ENCODE results near the gene SLC16A5. TPM values are rescaled to one million over a fixed set of nuclear protein-coding genes. Genes with fewer than 3 reads are reported as not detected.
A peak's percentile ranks its signal among the peaks of the same experiment; 100 is the strongest.

Gene SLC16A5
- total RNA-seq, 1 experiment from 2014 or later = 32.4 TPM

DNA sequence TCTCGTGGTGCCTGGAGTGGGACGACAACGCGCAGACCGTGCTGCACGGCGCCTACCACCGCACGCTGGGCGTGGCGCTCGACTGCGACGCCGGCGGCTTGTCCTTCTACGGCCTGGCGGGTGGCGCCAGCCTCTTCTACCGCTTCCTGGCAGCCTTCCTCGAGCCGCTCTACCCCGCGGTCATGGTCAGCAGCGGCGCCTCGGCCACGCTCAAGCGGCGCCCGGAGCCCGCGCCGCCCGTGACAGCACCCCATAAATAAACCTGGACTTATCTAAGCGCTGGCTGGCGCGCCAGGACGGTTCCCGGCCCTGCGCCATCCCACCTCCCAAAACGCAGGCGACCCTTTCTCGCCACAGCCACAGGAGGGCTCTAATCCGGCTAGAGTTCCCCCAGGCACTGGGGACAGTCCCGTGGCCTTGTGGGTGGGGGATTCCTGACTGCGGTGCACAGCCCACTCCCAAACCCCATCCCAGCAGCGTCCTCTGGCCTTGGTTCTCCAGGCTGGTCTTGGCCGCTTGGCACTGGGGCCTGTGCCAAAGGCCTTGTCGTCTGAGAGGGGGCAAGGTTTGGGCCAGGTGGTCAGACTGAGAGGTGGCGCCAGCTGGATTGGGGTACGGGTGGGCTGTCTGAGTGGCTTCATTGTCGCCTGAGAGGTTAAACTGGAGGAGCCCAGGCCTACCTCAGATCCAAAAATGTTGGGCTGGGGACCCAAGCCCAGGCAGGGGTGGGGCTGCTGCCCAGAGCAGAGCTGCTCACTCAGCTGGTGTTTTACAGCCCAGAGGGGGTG, 10.1 kb upstream of the SLC16A5 start:
- peak; percentile 51 for ATAC-seq
- Mint-ChIP-seq H3K36me3 (no peaks in the 10 kb centered on the region), H3K27me3 (ENCODE audit: low read depth) (peaks cover 12% of the 10 kb centered on the region), H3K27ac (no peak overlapping the region), H3K9me3 (no peaks in the 10 kb centered on the region), H3K4me3 (peak overlapping the region; percentile 54), H3K4me1 (peaks cover 28% of the 10 kb centered on the region)
- no peak for TF ChIP-seq SMAD3 (CRISPR knock-in tag; IDR thresholded peaks at IDR 0.05; ENCODE audit: borderline replicate concordance)
- peak; percentile 22; the same call in 1 of the 2 replicates for TF ChIP-seq GABPB1 (CRISPR knock-in tag; IDR thresholded peaks at IDR 0.05)
- peak; percentile 18; the same call in 1 of the 2 replicates for TF ChIP-seq SP1 (CRISPR knock-in tag; conservative IDR thresholded peaks at IDR 0.05)
- no peak for TF ChIP-seq SOX15 (CRISPR knock-in tag; IDR thresholded peaks at IDR 0.05)
- TF ChIP-seq RELA (CRISPR knock-in tag; IDR thresholded peaks at IDR 0.05; ENCODE audit: borderline replicate concordance) = 0 out of 2 replicates have a peak, but pooled peaks have one; percentile 0
- POLR2A ChIA-PET = interaction anchor here (0.5 to 1.9 kb wide), 5 partner anchors 9 to 106 kb away, joined by 3 to 6 read pairs (median 3); partner anchors contain the start of genes NT5C and SLC16A5
- DNase-seq (ENCODE audit: low spot score) = peak; percentile 51
- CTCF ChIA-PET = interaction anchor here (1.1 to 3.1 kb wide), 16 partner anchors 10 to 163 kb away, joined by 4 to 16 read pairs (median 10); partner anchors contain the start of genes NT5C and SLC16A5

GRCh38 chr17:75078284-75079022, 9.3 kb upstream of the SLC16A5 start:
- ATAC-seq (no peak), DNase-seq (ENCODE audit: low spot score) (no peak)
- H3K4me1 Mint-ChIP-seq = peaks cover 31% of the 10 kb centered on the region
- CTCF ChIA-PET = interaction anchor here (0.6 to 3.1 kb wide), 12 partner anchors 9 to 162 kb away, joined by 3 to 13 read pairs (median 8); partner anchors contain the start of gene SLC16A5
- POLR2A ChIA-PET = interaction anchor here (1.3 to 1.9 kb wide), 2 partner anchors 8 to 10 kb away, joined by 4 to 6 read pairs; partner anchors contain the start of gene SLC16A5
- H3K27me3 Mint-ChIP-seq (ENCODE audit: low read depth) = peaks cover 12% of the 10 kb centered on the region
- H3K36me3 Mint-ChIP-seq = no peaks in the 10 kb centered on the region
- TF ChIP-seq NR1H2 (CRISPR knock-in tag; IDR thresholded peaks at IDR 0.05) = no peak
- no peak for TF ChIP-seq GABPB1 (CRISPR knock-in tag; IDR thresholded peaks at IDR 0.05)
- TF ChIP-seq, protein P1, sequence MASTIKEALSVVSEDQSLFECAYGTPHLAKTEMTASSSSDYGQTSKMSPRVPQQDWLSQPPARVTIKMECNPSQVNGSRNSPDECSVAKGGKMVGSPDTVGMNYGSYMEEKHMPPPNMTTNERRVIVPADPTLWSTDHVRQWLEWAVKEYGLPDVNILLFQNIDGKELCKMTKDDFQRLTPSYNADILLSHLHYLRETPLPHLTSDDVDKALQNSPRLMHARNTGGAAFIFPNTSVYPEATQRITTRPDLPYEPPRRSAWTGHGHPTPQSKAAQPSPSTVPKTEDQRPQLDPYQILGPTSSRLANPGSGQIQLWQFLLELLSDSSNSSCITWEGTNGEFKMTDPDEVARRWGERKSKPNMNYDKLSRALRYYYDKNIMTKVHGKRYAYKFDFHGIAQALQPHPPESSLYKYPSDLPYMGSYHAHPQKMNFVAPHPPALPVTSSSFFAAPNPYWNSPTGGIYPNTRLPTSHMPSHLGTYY (CRISPR knock-in tag; IDR thresholded peaks at IDR 0.05) = no peak
- TF ChIP-seq ZNF396 (CRISPR knock-in tag; IDR thresholded peaks at IDR 0.05; ENCODE audit: borderline replicate concordance) = no peak
- TF ChIP-seq TP53 (CRISPR knock-in tag; IDR thresholded peaks at IDR 0.05) = no peak
- TF ChIP-seq ZNF232 (CRISPR knock-in tag; IDR thresholded peaks at IDR 0.05) = no peak
- H3K9me3 Mint-ChIP-seq = no peaks in the 10 kb centered on the region
- H3K27ac Mint-ChIP-seq = 0 out of 2 replicates have a peak overlapping the region, but pooled peaks have one; percentile 41
- H3K4me3 Mint-ChIP-seq = no peak overlapping the region

DNA sequence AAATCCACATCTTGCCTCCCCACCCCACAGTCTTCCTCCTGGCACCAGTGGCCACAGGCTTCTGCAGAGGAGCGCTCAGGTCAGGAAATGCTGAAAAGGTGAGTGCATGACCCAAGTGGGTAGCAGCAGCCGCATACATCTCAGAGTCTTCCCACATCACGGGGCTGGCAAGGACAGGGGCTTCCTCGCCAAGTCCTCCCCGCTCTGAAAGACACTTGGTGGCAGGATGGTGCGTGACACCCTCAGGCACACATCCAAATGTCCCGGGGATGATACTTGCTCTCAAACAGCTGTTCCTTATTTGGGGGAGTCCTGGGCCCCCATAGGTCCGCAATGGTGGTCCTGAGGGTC, 8.8 kb upstream of the SLC16A5 start:
- no peaks in the 10 kb centered on the region for H3K9me3 Mint-ChIP-seq
- H3K4me3 Mint-ChIP-seq = no peak overlapping the region
- H3K36me3 Mint-ChIP-seq = no peaks in the 10 kb centered on the region
- DNase-seq (ENCODE audit: low spot score) (no peak), ATAC-seq (no peak)
- H3K27ac Mint-ChIP-seq = peak overlapping the region; percentile 41; the same call in 1 of the 2 replicates
- peaks cover 35% of the 10 kb centered on the region for H3K4me1 Mint-ChIP-seq
- ChIA-PET CTCF (interaction anchor here (0.6 to 3.1 kb wide), 11 partner anchors 8 to 161 kb away, joined by 3 to 13 read pairs (median 9); partner anchors contain the start of gene SLC16A5), POLR2A (interaction anchor here (1.3 kb wide), 1 partner anchor 10 kb away, joined by 4 read pairs; no protein-coding TSS in a partner anchor)
- TF ChIP-seq ZNF416 (CRISPR knock-in tag; IDR thresholded peaks at IDR 0.05) (no peak), IRF2 (CRISPR knock-in tag; IDR thresholded peaks at IDR 0.05; ENCODE audit: borderline replicate concordance, low read depth) (no peak), GABPB1 (CRISPR knock-in tag; IDR thresholded peaks at IDR 0.05) (no peak), E2F5 (CRISPR knock-in tag; IDR thresholded peaks at IDR 0.05) (no peak), ESRRA (CRISPR knock-in tag; IDR thresholded peaks at IDR 0.05; ENCODE audit: borderline replicate concordance) (no peak), FOXJ3 (CRISPR knock-in tag; IDR thresholded peaks at IDR 0.05; ENCODE audit: borderline replicate concordance) (no peak)
- H3K27me3 Mint-ChIP-seq (ENCODE audit: low read depth) = peaks cover 12% of the 10 kb centered on the region
